PC-3 (cell line): Measurements from ENCODE around the gene FBXO10.

ENCODE experiments used
- CTCF ChIP-seq: fragments of 300-600 bp; sonication (generic); conservative IDR thresholded peaks from 2 replicates; pipeline ENCODE4 v1.5.1; 2017; ENCODE audit warnings: antibody characterized with exemption, low read depth, mild to moderate bottlenecking, low read length
- EZH2 ChIP-seq: fragments of 300-600 bp; sonication (generic); IDR thresholded peaks from one replicate; pipeline ENCODE4 v1.6.1; 2017; ENCODE audit warnings: antibody characterized with exemption, mild to moderate bottlenecking, low read length; ENCODE audit not compliant: unreplicated experiment
- EZH2phosphoT487 ChIP-seq: fragments of 300-600 bp; sonication (generic); IDR thresholded peaks from 2 replicates; pipeline ENCODE4 v1.6.1; 2018; ENCODE audit warnings: mild to moderate bottlenecking, antibody characterized with exemption, low read length, borderline replicate concordance

- TF ChIP-seq CTCF = no peak
- TF ChIP-seq EZH2 = no peak
- TF ChIP-seq EZH2phosphoT487 = no peak
Observed at GRCh38 chr9:37575511-37575914, 667 bp downstream of the FBXO10 start.
